NCI-H146 treated with DMSO at 0.1 percent for 48 hours (cell line): ENCODE results near the gene DPF1.

Experiments used
- DNase-seq: peaks from one replicate; lab custom pipeline; 2025; ENCODE audit not compliant: unreplicated experiment; lab: John Stamatoyannopoulos, UW

DPF1 gene

GRCh38 chr19:38221919-38222830 is 1.8 kb downstream of the DPF1 start:
- no peak for DNase-seq

- DNase-seq: no peak
Observed at GRCh38 chr19:38221421-38221820, 2.6 kb downstream of the DPF1 start.

- DNase-seq: no peak
Observed at GRCh38 chr19:38219221-38219620, 4.8 kb downstream of the DPF1 start.

- no peak for DNase-seq
Observed at GRCh38 chr19:38218204-38218603, 5.8 kb downstream of the DPF1 start.

- DNase-seq: no peak
Observed at GRCh38 chr19:38216785-38217641, 7.0 kb downstream of the DPF1 start.

- no peak for DNase-seq
Observed at GRCh38 chr19:38213911-38214625, 10.0 kb downstream of the DPF1 start.

GRCh38 chr19:38213469-38213868 is 10.6 kb downstream of the DPF1 start:
- no peak for DNase-seq

GRCh38 chr19:38211766-38212165 is 12.3 kb downstream of the DPF1 start:
- DNase-seq: no peak

- no peak for DNase-seq
Observed at GRCh38 chr19:38211151-38211591, 12.9 kb downstream of the DPF1 start.

- DNase-seq: no peak
Observed at GRCh38 chr19:38210458-38210987, 13.5 kb downstream of the DPF1 start.

GRCh38 chr19:38209671-38210457 is 14.2 kb downstream of the DPF1 start:
- DNase-seq: no peak

GRCh38 chr19:38209152-38209551 is 14.9 kb downstream of the DPF1 start:
- no peak for DNase-seq

- no peak for DNase-seq
Observed at GRCh38 chr19:38208571-38208970, 15.5 kb downstream of the DPF1 start.

GRCh38 chr19:38207543-38207942 is 16.5 kb downstream of the DPF1 start:
- no peak for DNase-seq

- DNase-seq: no peak
Observed at GRCh38 chr19:38206928-38207327, 17.1 kb downstream of the DPF1 start.

- no peak for DNase-seq
Observed at GRCh38 chr19:38206006-38206745, 17.8 kb downstream of the DPF1 start.

- peak; percentile 42 for DNase-seq
Observed at GRCh38 chr19:38204728-38205127, 19.3 kb downstream of the DPF1 start.

- DNase-seq: peak; percentile 99
Observed at GRCh38 chr19:38204096-38204495, 19.9 kb downstream of the DPF1 start.

- DNase-seq: no peak
Observed at GRCh38 chr19:38203197-38203596, 20.8 kb downstream of the DPF1 start.
